AG04449 (cell line): ENCODE data around the gene CFAP410.
"Not testable (repeated sequence)": the region's sequence is repeated elsewhere in the genome, so short reads cannot be mapped to it uniquely, and the experiment has no call there.

Experiments used
- CTCF ChIA-PET: fragments of 350-600 bp; formaldehyde crosslinking; extraction: SDS; loops from one replicate; lab custom pipeline; 2021; ENCODE audit warnings: antibody characterized with exemption; lab: Yijun Ruan, JAX
- POLR2A ChIA-PET: fragments of 400-600, 350-600 bp; formaldehyde crosslinking; extraction: SDS; loops from one replicate; lab custom pipeline; 2020; ENCODE audit warnings: antibody characterized with exemption, inconsistent platforms; lab: Yijun Ruan, JAX
- DNase-seq: peaks from one replicate; pipeline ENCODE4 v3.0.0-alpha.2; 2010; ENCODE audit warnings: low read depth, low spot score
- H3K4me3 ChIP-seq: 2 replicates; pipeline ENCODE4 v1.5.1; 2011; ENCODE audit warnings: low read depth, mild to moderate bottlenecking, control low read depth, low read length
- TF ChIP-seq, protein P1 (sequence below): IDR thresholded peaks from one replicate; pipeline ENCODE4 v1.5.1; 2011; ENCODE audit warnings: mild to moderate bottlenecking, moderate library complexity, low read length, control low read depth, inconsistent platforms; ENCODE audit not compliant: insufficient read depth; ENCODE audit errors: missing control alignments

The CFAP410 gene

GRCh38 chr21:44349416-44349846, 10.2 kb upstream of the CFAP410 start:
- POLR2A ChIA-PET, result no interaction called here
- CTCF ChIA-PET, result no interaction called here
- DNase-seq, result no peak

GRCh38 chr21:44348861-44349260, 9.7 kb upstream of the CFAP410 start:
- POLR2A ChIA-PET, result no interaction called here

More at GRCh38 chr21:44349416-44349846, 10.2 kb upstream of the CFAP410 start:
- no peak overlapping the region for H3K4me3 ChIP-seq
- TF ChIP-seq, protein P1, sequence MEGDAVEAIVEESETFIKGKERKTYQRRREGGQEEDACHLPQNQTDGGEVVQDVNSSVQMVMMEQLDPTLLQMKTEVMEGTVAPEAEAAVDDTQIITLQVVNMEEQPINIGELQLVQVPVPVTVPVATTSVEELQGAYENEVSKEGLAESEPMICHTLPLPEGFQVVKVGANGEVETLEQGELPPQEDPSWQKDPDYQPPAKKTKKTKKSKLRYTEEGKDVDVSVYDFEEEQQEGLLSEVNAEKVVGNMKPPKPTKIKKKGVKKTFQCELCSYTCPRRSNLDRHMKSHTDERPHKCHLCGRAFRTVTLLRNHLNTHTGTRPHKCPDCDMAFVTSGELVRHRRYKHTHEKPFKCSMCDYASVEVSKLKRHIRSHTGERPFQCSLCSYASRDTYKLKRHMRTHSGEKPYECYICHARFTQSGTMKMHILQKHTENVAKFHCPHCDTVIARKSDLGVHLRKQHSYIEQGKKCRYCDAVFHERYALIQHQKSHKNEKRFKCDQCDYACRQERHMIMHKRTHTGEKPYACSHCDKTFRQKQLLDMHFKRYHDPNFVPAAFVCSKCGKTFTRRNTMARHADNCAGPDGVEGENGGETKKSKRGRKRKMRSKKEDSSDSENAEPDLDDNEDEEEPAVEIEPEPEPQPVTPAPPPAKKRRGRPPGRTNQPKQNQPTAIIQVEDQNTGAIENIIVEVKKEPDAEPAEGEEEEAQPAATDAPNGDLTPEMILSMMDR, result no peak

DNA sequence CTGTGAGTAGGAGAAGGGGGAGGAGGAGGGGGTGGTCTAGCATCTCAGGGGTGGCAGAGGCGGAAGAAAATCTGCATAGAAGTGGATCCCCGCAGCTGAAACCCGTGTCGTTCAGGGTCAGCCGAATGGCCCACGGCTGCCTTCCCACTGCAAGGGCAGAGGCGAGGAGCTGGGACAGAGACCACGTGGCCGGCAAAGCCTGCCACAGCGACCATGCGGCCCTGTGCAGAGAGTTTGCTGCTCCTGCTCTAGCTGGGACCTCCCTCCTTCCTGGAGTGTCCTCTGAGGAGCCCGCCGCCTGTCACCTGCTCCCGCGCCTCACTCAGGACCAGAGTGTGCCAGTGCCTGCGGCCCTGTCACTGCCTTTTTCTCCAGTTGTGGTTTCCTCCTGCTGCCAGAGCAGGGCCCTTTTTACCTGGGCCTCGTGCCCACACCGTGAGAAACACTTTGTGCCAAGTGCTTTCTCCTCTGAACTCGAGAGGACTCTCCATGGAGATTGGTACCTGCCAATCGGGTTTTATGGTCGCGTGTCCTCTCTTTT, 8.8 kb upstream of the CFAP410 start:
- no peak for DNase-seq
- ChIA-PET CTCF (no interaction called here), POLR2A (no interaction called here)
- no peak overlapping the region for H3K4me3 ChIP-seq
- TF ChIP-seq, protein P1, result no peak

More at GRCh38 chr21:44348861-44349260, 9.7 kb upstream of the CFAP410 start:
- H3K4me3 ChIP-seq, result no peak overlapping the region
- CTCF ChIA-PET, result no interaction called here
- TF ChIP-seq, protein P1, result no peak
- DNase-seq, result no peak

GRCh38 chr21:44345495-44345894, 6.3 kb upstream of the CFAP410 start:
- H3K4me3 ChIP-seq, result no peak overlapping the region
- TF ChIP-seq, protein P1, result no peak
- no peak for DNase-seq
- ChIA-PET CTCF (no interaction called here), POLR2A (no interaction called here)

DNA sequence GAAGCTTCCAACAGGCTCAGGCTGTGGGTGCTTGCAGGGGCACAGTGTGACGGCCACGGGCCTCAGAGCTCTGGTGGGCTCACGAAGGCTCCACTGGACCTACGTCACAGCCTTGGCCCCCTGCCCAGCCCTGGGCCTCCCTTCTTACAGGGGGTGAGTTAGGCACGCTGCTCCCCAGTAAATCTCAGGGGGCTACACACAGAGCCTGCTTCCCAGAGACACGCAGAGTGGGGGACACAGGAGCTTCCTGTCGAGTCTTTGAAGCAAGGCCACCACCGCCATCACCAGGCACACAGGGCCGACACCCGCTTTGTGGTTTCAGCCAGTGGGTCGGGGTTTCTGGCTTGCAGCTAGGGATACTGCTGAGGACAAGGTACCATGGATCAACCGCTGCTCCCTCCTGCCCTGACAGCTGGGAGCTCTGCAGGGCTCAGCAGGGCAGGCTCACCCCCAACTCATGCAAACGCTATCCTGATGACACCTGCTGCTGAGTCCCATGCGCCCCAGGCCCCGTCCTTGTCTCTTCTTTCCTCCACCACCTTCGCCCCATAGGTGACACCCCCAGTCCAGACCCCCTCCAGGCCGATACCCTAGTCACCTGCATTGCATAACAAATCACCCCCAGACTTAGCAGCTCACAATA, 5.5 kb upstream of the CFAP410 start:
- TF ChIP-seq, protein P1, result no peak
- ChIA-PET POLR2A (no interaction called here), CTCF (no interaction called here)
- no peak overlapping the region for H3K4me3 ChIP-seq
- DNase-seq, result no peak

DNA sequence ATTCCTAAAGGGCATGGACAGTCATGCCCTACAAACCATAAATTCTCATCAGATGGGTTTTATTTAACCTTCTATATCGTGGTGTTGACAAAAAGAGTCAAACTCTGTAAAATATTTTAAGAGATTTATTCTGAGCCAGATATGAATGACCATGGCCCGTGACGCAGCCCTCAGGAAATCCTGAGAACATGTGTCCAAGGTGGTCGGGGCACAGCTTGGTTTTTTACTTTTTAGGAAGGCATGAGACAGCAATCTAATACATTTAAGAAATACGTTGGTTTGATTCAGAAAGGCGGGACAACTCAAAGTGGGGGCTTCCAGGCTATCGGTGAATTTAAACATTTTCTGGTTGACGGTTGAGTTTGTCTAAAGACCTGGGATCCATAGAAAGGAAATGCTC, 3.8 kb upstream of the CFAP410 start:
- H3K4me3 ChIP-seq, POLR2A ChIA-PET, DNase-seq, CTCF ChIA-PET: not testable (repeated sequence)

DNA sequence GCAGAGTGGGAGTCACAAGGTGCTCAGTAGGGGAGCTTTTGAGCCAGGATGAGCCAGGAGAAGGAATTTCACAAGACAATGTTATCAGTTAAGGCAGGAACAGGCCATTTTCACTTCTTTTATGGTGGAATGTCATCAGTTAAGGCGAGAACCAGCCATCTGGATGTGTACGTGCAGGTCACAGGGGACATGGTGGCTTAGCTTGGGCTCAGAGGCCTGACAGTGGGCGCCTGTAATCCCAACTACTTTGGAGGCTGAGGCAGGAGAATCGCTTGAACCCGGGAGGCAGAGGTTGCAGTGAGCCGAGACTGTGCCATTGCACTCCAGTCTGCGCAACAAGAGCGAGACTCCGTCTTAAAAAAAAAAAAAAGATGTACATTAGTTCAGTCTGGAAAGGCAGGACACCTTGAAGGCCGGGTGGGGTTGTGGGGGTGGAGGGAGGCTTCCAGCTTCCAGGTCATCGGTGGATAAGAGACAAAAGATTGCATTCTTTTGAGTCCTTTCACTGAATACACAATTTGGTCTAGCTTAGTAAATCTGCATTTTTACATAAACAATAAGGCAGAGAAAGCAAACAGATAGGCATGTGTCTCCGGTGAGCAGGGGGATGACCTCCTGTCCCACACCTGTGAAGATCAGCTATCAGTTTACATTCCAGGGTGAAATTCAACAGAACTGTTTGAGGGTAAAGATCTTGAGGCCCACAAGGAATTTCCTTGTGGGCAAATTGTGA, 2.7 kb upstream of the CFAP410 start:
- CTCF ChIA-PET, result interaction anchor here (1.0 to 2.0 kb wide), 3 partner anchors 11 to 451 kb away, joined by 3 to 6 read pairs (median 3); partner anchors contain the start of gene TRPM2
- DNase-seq, POLR2A ChIA-PET, H3K4me3 ChIP-seq: not testable (repeated sequence)
